H1 (cell line): Measurements from ENCODE around the gene BRPF1. TPM values are rescaled to one million over a fixed set of nuclear protein-coding genes. Genes with fewer than 3 reads are reported as not detected.

Source experiments
- CTCF ChIA-PET: fragments of 300-600 bp; sonication (Branson Sonifier 250); formaldehyde crosslinking; loops from one replicate; lab custom pipeline; 2021; ENCODE audit not compliant: partially characterized antibody; lab: Charles Lee
- POLR2A ChIA-PET: fragments of 300-600 bp; sonication (Branson Sonifier 250); formaldehyde crosslinking; loops from one replicate; lab custom pipeline; 2021; ENCODE audit warnings: inconsistent platforms; ENCODE audit not compliant: partially characterized antibody; lab: Charles Lee
- DNase-seq, 2 experiments: peaks; one replicate each; pipeline versions ENCODE4 v3.0.0 to v3.0.0-alpha.2; 2010 to 2022; ENCODE audit warnings: low spot score in 2 of 2, low read depth in 1 of 2, mixed read lengths in 1 of 2
- FAIRE-seq: peaks from 2 replicates; lab custom pipeline; 2011; peaks lifted over from hg19 to GRCh38; lab: Jason Lieb, UNC
- H2AFZ ChIP-seq: 2 replicates; pipeline ENCODE4 v1.8.1; 2012; ENCODE audit warnings: low read length, inconsistent platforms
- H2AK5ac ChIP-seq: 2 replicates; pipeline ENCODE4 v1.6.1; 2013; ENCODE audit warnings: low read depth, low read length
- H2BK120ac ChIP-seq: replicated peaks from 2 replicates; pipeline ENCODE3; 2013; ENCODE audit warnings: low read depth, low read length, inconsistent platforms
- H2BK12ac ChIP-seq: 2 replicates; pipeline ENCODE4 v1.6.1; 2013; ENCODE audit warnings: low read depth, low read length
- H2BK15ac ChIP-seq: 2 replicates; pipeline ENCODE4 v1.6.1; 2013; ENCODE audit warnings: low read length
- H2BK20ac ChIP-seq: 2 replicates; pipeline ENCODE4 v1.6.1; 2013; ENCODE audit warnings: low read length
- H2BK5ac ChIP-seq: 2 replicates; pipeline ENCODE4 v1.6.1; 2013; ENCODE audit warnings: low read depth, low read length
- H3K14ac ChIP-seq: 2 replicates; pipeline ENCODE4 v1.6.1; 2013; ENCODE audit warnings: inconsistent platforms; ENCODE audit not compliant: insufficient read length
- H3K18ac ChIP-seq: 2 replicates; pipeline ENCODE4 v1.6.1; 2013; ENCODE audit warnings: low read length; ENCODE audit errors: extremely low read depth
- H3K23ac ChIP-seq: 2 replicates; pipeline ENCODE4 v1.6.1; 2013; ENCODE audit warnings: inconsistent platforms; ENCODE audit not compliant: insufficient read length
- H3K23me2 ChIP-seq: 2 replicates; pipeline ENCODE4 v1.6.1; 2013; ENCODE audit warnings: low read depth, low read length
- H3K27ac ChIP-seq: 2 replicates; pipeline ENCODE4 v1.6.1; 2011; ENCODE audit warnings: low read depth, low read length, inconsistent platforms
- H3K27me3 ChIP-seq, 4 experiments: replicated peaks in 1 of 4; 1 replicate in 1 of 4; 2 replicates in 3 of 4; pipeline versions ENCODE4 v1.6.1 to v1.8.1; 2011 to 2013; ENCODE audit warnings: low read length in 3 of 4, mild to moderate bottlenecking in 3 of 4, inconsistent platforms in 2 of 4, mixed read lengths in 2 of 4, moderate library complexity in 1 of 4; ENCODE audit not compliant: control insufficient read depth in 3 of 4, insufficient read depth in 3 of 4; ENCODE audit errors: extremely low read depth in 1 of 4
- H3K36me3 ChIP-seq, 4 experiments: 2 replicates each; pipeline versions ENCODE4 v1.6.1 to v1.8.1; 2011 to 2013; ENCODE audit warnings: mild to moderate bottlenecking in 4 of 4, low read length in 3 of 4, moderate library complexity in 2 of 4, control low read depth in 1 of 4, inconsistent platforms in 1 of 4; ENCODE audit not compliant: insufficient read depth in 4 of 4, control insufficient read depth in 2 of 4
- H3K4ac ChIP-seq: replicated peaks from 2 replicates; pipeline ENCODE3; 2013; ENCODE audit warnings: low read length, low read depth, mixed read lengths, inconsistent platforms; ENCODE audit not compliant: insufficient read length
- H3K4me1 ChIP-seq, 4 experiments: replicated peaks in 1 of 4; 1 replicate in 1 of 4; 2 replicates in 3 of 4; pipeline versions ENCODE4 v1.6.1 to v1.8.1; 2011 to 2013; ENCODE audit warnings: low read length in 3 of 4, inconsistent platforms in 2 of 4, mixed read lengths in 1 of 4; ENCODE audit not compliant: insufficient read depth in 4 of 4, control insufficient read depth in 3 of 4
- H3K4me2 ChIP-seq, 2 experiments: 2 replicates each; pipeline versions ENCODE4 v1.6.1 to v1.8.1; 2011 to 2013; ENCODE audit warnings: low read depth in 2 of 2, low read length in 2 of 2, control low read depth in 1 of 2, inconsistent platforms in 1 of 2, mild to moderate bottlenecking in 1 of 2; ENCODE audit not compliant: insufficient read depth in 1 of 2
- H3K4me3 ChIP-seq, 4 experiments: fragments of 200-600, 300-600 bp in 1 of 4; sonication (generic), shearing (Covaris generic), sonication (Bioruptor Twin) in 1 of 4; 2 replicates each; pipeline versions ENCODE4 v1.5.1 to v1.8.1; 2011 to 2016; ENCODE audit warnings: low read length in 4 of 4, low read depth in 3 of 4, control low read depth in 2 of 4, inconsistent platforms in 2 of 4, mild to moderate bottlenecking in 2 of 4, mixed read lengths in 1 of 4, moderate library complexity in 1 of 4; ENCODE audit not compliant: insufficient read depth in 2 of 4; ENCODE audit errors: extremely low read depth in 1 of 4
- H3K56ac ChIP-seq: replicated peaks from 2 replicates; pipeline ENCODE3; 2013; ENCODE audit warnings: low read depth, mild to moderate bottlenecking, mixed read lengths, low read length, inconsistent platforms; ENCODE audit not compliant: insufficient read length
- H3K79me1 ChIP-seq: 2 replicates; pipeline ENCODE4 v1.6.1; 2013; ENCODE audit warnings: low read depth, low read length, control low read depth
- H3K79me2 ChIP-seq, 2 experiments: 2 replicates each; pipeline versions ENCODE4 v1.6.1 to v1.8.1; 2012 to 2013; ENCODE audit warnings: low read length in 2 of 2, mild to moderate bottlenecking in 2 of 2, inconsistent platforms in 1 of 2; ENCODE audit not compliant: insufficient read depth in 2 of 2, control insufficient read depth in 1 of 2
- H3K9ac ChIP-seq, 4 experiments: replicated peaks in 1 of 4; 1 replicate in 1 of 4; 2 replicates in 3 of 4; pipeline versions ENCODE4 v1.6.1 to v1.8.1; 2011 to 2013; ENCODE audit warnings: low read depth in 3 of 4, low read length in 3 of 4, control low read depth in 2 of 4, mild to moderate bottlenecking in 2 of 4, moderate library complexity in 2 of 4, inconsistent platforms in 1 of 4; ENCODE audit errors: extremely low read depth in 1 of 4
- H3K9me3 ChIP-seq, 2 experiments: 2 replicates each; pipeline versions ENCODE4 v1.6.1 to v1.8.1; 2012 to 2013; ENCODE audit warnings: mild to moderate bottlenecking in 2 of 2, moderate library complexity in 2 of 2, control low read depth in 1 of 2, inconsistent platforms in 1 of 2, low read depth in 1 of 2, low read length in 1 of 2, mixed read lengths in 1 of 2; ENCODE audit not compliant: insufficient read depth in 2 of 2
- H4K20me1 ChIP-seq, 2 experiments: replicated peaks in 1 of 2; 2 replicates each; pipeline versions ENCODE3 to v1.8.1; 2011 to 2013; ENCODE audit warnings: inconsistent platforms in 2 of 2, low read length in 2 of 2, mild to moderate bottlenecking in 1 of 2; ENCODE audit not compliant: insufficient read depth in 2 of 2, control insufficient read depth in 1 of 2
- H4K5ac ChIP-seq: 2 replicates; pipeline ENCODE4 v1.6.1; 2013; ENCODE audit warnings: low read length, low read depth, mixed read lengths, inconsistent platforms; ENCODE audit not compliant: insufficient read length
- H4K8ac ChIP-seq: 2 replicates; pipeline ENCODE4 v1.8.0; 2013; ENCODE audit warnings: mild to moderate bottlenecking, moderate library complexity, low read length, inconsistent platforms; ENCODE audit not compliant: insufficient read depth; ENCODE audit errors: extremely low read depth
- H4K91ac ChIP-seq: replicated peaks from 2 replicates; pipeline ENCODE3; 2013; ENCODE audit warnings: low read length, mixed read lengths, inconsistent platforms; ENCODE audit not compliant: insufficient read length
- WGBS, 2 experiments: shearing (Covaris generic) in 1 of 2; methylation state at CpG; one replicate each; pipeline versions ENCODE4 v1.1.6 to v1.1.7; 2013 to 2015; ENCODE audit warnings: low lambda C conversion rate in 2 of 2, mixed read lengths in 2 of 2, inconsistent platforms in 1 of 2, low coverage in 1 of 2, missing lambda C conversion rate in 1 of 2; ENCODE audit not compliant: insufficient replicate concordance in 2 of 2, insufficient coverage in 1 of 2, insufficient read length in 1 of 2; ENCODE audit errors: extremely low coverage in 1 of 2, missing lambda C conversion rate in 1 of 2; 5-methylcytosine and 5-hydroxymethylcytosine counted together
- polyA plus RNA-seq, 7 experiments: library from polyadenylated mRNA; depleted of rRNA in 3 of 7; stranded (reverse) in 5 of 7; unstranded in 2 of 7; fragments of >200 nt in 5 of 7; fragments of 200-250 nt in 2 of 7; gene quantifications; 1 replicate in 5 of 7; 2 replicates in 1 of 7; 4 replicates in 1 of 7; pipeline versions ENCODE4 v1.2.1 to v1.2.3, GENCODE V29; 2011 to 2013; ENCODE audit warnings: missing spikeins in 2 of 7, mixed read lengths in 2 of 7
- total RNA-seq: library from RNA; stranded (reverse); fragmentation: NEBNext Ultra II Directional; extraction: Animal tissue kit (Norgen Biotek cat#: 25700); gene quantifications from 2 replicates; pipeline ENCODE4 v1.2.1, GENCODE V29; 2021

Gene BRPF1
- total and polyA plus RNA-seq, 2 of the 8 experiments (the other 6 are each of a cell fraction or from before 2014, with no cell fraction given): 11.3 to 21.7 TPM

DNA sequence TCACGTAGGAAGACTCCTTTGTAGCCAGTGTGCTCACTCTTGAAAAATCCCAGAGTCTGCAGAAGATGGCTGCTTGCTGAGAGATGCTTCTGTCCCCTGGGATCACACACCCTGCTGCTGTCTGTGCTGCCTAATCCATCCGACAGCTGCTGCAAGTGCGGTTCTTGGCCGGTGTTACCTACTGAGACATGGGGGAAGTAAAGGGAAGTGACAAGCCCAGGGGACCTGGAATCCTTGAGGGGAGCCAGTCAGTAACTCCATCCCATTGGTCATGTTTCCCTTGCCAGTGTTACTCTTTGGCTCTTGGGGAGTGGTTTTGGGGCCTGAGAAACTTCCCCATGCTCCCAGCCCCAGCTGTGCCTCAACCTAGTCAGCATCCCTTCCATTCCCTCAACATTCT, 36.2 kb upstream of the BRPF1 start:
- Histone ChIP-seq H3K4ac (no peak overlapping the region), H3K56ac (no peak overlapping the region), H2BK12ac (no peak overlapping the region), H2AK5ac (no peak overlapping the region), H4K91ac (no peak overlapping the region), H3K18ac (no peak overlapping the region), H3K23me2 (no peaks in the 10 kb centered on the region), H4K8ac (no peak overlapping the region), H3K14ac (no peak overlapping the region), H3K27ac (no peak overlapping the region), H3K27me3 (no peaks in the 10 kb centered on the region; a peak in 2 of 7 replicates), H3K79me2 (no peaks in the 10 kb centered on the region), H3K79me1 (no peaks in the 10 kb centered on the region), H2BK120ac (no peak overlapping the region), H3K9me3 (no peaks in the 10 kb centered on the region), H3K9ac (no peak overlapping the region), H4K5ac (no peak overlapping the region), H3K23ac (no peak overlapping the region), H2AFZ (no peak overlapping the region), H2BK5ac (no peak overlapping the region), H3K4me1 (no peaks in the 10 kb centered on the region), H3K36me3 (peaks cover 0 to 4% (median 3%) of the 10 kb centered on the region in 4 experiments; a peak in 4 of 8 replicates), H2BK15ac (no peak overlapping the region), H3K4me3 (no peak overlapping the region), H3K4me2 (no peak overlapping the region), H2BK20ac (no peak overlapping the region), H4K20me1 (peaks cover 0 to 2% of the 10 kb centered on the region in 2 experiments)
- WGBS, 2 experiments: 89% methylated on average over 4 of the region's 4 CpGs; no CpG with 5 or more reads in 1 of the 2 experiments
- CTCF ChIA-PET: interaction anchor here (0.9 to 6.9 kb wide), 8 partner anchors 9 to 199 kb away, joined by 3 to 48 read pairs (median 3); partner anchors contain the start of gene OGG1
- no peak for FAIRE-seq
- DNase-seq: no peak
- POLR2A ChIA-PET: interaction anchor here (0.9 kb wide), 1 partner anchor 143 kb away, joined by 3 read pairs; no protein-coding TSS in a partner anchor
